ENCODE data around the gene ANKRD10. TPM values are rescaled to one million over a fixed set of nuclear protein-coding genes. Genes with fewer than 3 reads are reported as not detected.

The ANKRD10 gene
- total RNA-seq, 6 experiments from 2014 or later: 40.4 to 56.2 (median 44.3) TPM

GRCh38 chr13:110880627-110881026 is 34.2 kb downstream of the ANKRD10 start:
- TF ChIP-seq, protein P1, sequence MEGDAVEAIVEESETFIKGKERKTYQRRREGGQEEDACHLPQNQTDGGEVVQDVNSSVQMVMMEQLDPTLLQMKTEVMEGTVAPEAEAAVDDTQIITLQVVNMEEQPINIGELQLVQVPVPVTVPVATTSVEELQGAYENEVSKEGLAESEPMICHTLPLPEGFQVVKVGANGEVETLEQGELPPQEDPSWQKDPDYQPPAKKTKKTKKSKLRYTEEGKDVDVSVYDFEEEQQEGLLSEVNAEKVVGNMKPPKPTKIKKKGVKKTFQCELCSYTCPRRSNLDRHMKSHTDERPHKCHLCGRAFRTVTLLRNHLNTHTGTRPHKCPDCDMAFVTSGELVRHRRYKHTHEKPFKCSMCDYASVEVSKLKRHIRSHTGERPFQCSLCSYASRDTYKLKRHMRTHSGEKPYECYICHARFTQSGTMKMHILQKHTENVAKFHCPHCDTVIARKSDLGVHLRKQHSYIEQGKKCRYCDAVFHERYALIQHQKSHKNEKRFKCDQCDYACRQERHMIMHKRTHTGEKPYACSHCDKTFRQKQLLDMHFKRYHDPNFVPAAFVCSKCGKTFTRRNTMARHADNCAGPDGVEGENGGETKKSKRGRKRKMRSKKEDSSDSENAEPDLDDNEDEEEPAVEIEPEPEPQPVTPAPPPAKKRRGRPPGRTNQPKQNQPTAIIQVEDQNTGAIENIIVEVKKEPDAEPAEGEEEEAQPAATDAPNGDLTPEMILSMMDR (IDR thresholded peaks at IDR 0.05): no peak
- TF ChIP-seq POLR2A (IDR thresholded peaks at IDR 0.05): no peak
- H3K9me3 ChIP-seq: no peaks in the 10 kb centered on the region
- H3K27me3 ChIP-seq: no peaks in the 10 kb centered on the region
- WGBS (ENCODE audit: insufficient coverage, low coverage, low lambda C conversion rate, missing lambda C conversion rate): 96% methylated on average over 5 of the region's 7 CpGs
- intact Hi-C loops (cut with DNase I): no loop called here
- no peak for ATAC-seq
- H3K27ac ChIP-seq: no peak overlapping the region
- no peak overlapping the region for H3K4me3 ChIP-seq
- H3K36me3 ChIP-seq: no peaks in the 10 kb centered on the region
- DNase-seq: no peak
- no peaks in the 10 kb centered on the region for H3K4me1 ChIP-seq

DNA sequence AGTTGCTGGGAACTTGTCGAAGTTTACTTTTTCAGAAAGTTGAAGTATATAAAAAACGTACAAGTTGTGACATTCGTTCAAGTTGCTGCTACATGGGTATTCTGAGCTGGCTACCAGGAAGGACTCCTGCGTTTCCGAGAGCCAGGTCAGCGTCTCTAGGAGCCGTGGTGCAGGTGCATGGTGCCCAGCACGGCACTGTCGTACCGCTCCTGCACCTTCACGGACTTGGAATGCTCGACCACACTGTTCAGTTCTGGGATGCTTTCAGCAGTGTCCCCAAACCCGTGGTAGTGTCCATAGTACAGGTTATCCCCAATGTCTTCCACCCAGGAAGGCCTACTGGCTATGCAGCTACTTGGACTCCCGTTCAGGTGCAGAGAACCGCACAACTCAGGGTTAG is 35.4 kb downstream of the ANKRD10 start:
- intact Hi-C loops (cut with DNase I): no loop called here
- no peaks in the 10 kb centered on the region for H3K27me3 ChIP-seq
- TF ChIP-seq, protein P1 (IDR thresholded peaks at IDR 0.05): no peak
- TF ChIP-seq POLR2A (IDR thresholded peaks at IDR 0.05): no peak
- DNase-seq (no peak), ATAC-seq (no peak)
- H3K9me3 ChIP-seq: no peaks in the 10 kb centered on the region
- no peak overlapping the region for H3K27ac ChIP-seq
- H3K4me1 ChIP-seq: peaks cover 0 to 5% (median 0%) of the 10 kb centered on the region in 4 donors
- H3K4me3 ChIP-seq: no peak overlapping the region
- WGBS (ENCODE audit: insufficient coverage, low coverage, low lambda C conversion rate, missing lambda C conversion rate): 81% methylated on average over 9 of the region's 15 CpGs
- no peaks in the 10 kb centered on the region for H3K36me3 ChIP-seq

DNA sequence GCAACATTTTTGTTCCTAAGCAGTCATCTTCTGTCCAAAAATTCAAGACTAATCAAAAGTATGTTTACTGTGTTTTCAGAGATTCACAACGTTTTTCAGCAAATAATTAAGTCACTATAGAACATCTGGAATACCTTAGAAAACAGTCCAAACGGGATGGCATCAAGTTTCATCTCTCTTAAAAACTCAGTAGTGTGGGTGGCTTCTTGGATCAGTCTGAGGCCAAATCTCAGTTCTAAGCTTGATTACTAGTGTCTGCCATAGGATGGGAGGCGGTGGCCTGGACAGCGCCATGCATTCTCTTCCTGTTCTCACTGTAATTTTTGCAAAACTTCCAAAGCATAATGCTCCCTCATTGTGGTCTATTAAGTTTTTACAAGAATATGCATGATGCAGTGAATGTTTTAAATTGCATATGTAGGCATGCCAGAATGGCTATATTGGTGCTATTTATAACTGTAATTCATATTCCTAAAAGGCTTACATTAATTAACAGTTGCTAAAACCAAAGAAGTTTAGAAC is 37.1 kb downstream of the ANKRD10 start:
- no peak for DNase-seq

DNA sequence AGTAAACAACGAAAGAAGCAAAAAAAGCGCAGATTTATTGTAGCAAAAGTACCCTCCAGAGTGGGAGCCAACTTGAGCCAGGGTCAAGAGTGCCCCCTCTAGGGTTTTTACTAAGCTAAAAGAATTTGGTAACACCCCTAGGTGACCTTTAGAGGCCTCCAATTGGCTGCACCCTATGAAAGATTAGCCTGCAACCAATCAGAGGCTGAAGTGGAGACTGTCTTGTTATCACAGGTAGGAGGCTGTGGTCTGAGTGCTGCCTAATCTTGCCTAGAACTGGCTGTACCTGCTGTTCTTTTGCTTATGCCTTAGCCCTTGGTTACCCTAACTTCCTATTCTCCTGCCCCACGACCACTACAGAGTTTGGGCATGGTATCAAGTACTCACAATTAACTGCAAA is 38.3 kb downstream of the ANKRD10 start:
- no peak for DNase-seq
- whole genome bisulfite sequencing (ENCODE audit: insufficient coverage, low coverage, low lambda C conversion rate, missing lambda C conversion rate): 80% methylated on average over 1 of the region's 3 CpGs

More for the DNA sequence above, 37.1 kb downstream of the ANKRD10 start:
- H3K36me3 ChIP-seq: no peaks in the 10 kb centered on the region
- H3K27me3 ChIP-seq: no peaks in the 10 kb centered on the region
- no peak overlapping the region for H3K4me3 ChIP-seq
- H3K4me1 ChIP-seq: peaks cover 0 to 5% (median 0%) of the 10 kb centered on the region in 4 donors
- intact Hi-C loops (cut with DNase I): no loop called here
- ATAC-seq: no peak
- WGBS (ENCODE audit: insufficient coverage, low coverage, low lambda C conversion rate, missing lambda C conversion rate): 62% methylated on average over 3 of the region's 4 CpGs
- no peaks in the 10 kb centered on the region for H3K9me3 ChIP-seq
- TF ChIP-seq, protein P1 (IDR thresholded peaks at IDR 0.05): no peak
- no peak for TF ChIP-seq POLR2A (IDR thresholded peaks at IDR 0.05)
- no peak overlapping the region for H3K27ac ChIP-seq

More for the DNA sequence above, 38.3 kb downstream of the ANKRD10 start:
- peaks cover 0 to 5% (median 0%) of the 10 kb centered on the region in 4 donors for H3K4me1 ChIP-seq
- H3K27me3 ChIP-seq: no peaks in the 10 kb centered on the region
- TF ChIP-seq, protein P1 (IDR thresholded peaks at IDR 0.05): no peak
- no peak for TF ChIP-seq POLR2A (IDR thresholded peaks at IDR 0.05)
- H3K27ac ChIP-seq: no peak overlapping the region
- ATAC-seq: no peak
- no peaks in the 10 kb centered on the region for H3K36me3 ChIP-seq
- no peaks in the 10 kb centered on the region for H3K9me3 ChIP-seq
- H3K4me3 ChIP-seq: no peak overlapping the region
- intact Hi-C loops (cut with DNase I): no loop called here
